KOPT-K1 (cell line): ENCODE results near the gene ZEB2.

Source experiments
- H3K27ac ChIP-seq: fragments of 200-600 bp; sonication (generic); 2 replicates; pipeline ENCODE4 v1.5.1; 2016; ENCODE audit warnings: antibody characterized with exemption, mild to moderate bottlenecking, low read depth, low read length; ENCODE audit not compliant: poor library complexity, severe bottlenecking
- H3K36me3 ChIP-seq: fragments of 200-600 bp; sonication (generic); 2 replicates; pipeline ENCODE4 v1.5.1; 2017; ENCODE audit warnings: antibody characterized with exemption, mild to moderate bottlenecking, low read length, moderate library complexity; ENCODE audit not compliant: insufficient read depth
- H3K9me3 ChIP-seq: fragments of 200-600 bp; sonication (generic); 2 replicates; pipeline ENCODE4 v1.5.1; 2017; ENCODE audit warnings: antibody characterized with exemption, low read length, mild to moderate bottlenecking; ENCODE audit not compliant: insufficient read depth, poor library complexity, severe bottlenecking

Gene ZEB2

DNA sequence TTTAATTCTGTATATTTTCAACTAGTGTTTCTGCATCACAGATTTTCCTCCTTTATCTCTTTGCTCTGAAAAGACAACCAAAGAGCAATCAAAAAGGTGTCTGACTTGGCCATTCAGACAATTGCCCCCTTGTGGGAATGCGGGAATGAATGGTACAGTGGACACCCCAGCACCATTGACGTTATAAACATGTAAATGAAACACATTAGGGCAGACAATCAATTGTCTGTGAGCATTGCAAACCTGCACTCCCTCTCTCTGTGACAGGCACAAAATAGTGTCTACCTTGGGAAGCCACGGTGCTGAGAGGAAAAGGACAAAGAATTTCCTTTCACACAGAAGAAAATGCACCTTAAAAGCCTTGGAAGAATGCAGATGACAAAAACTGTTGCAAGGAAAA lies 8.0 kb downstream of the ZEB2 start:
- Histone ChIP-seq H3K27ac (no peak overlapping the region), H3K9me3 (peaks cover 6% of the 10 kb centered on the region), H3K36me3 (no peaks in the 10 kb centered on the region)

DNA sequence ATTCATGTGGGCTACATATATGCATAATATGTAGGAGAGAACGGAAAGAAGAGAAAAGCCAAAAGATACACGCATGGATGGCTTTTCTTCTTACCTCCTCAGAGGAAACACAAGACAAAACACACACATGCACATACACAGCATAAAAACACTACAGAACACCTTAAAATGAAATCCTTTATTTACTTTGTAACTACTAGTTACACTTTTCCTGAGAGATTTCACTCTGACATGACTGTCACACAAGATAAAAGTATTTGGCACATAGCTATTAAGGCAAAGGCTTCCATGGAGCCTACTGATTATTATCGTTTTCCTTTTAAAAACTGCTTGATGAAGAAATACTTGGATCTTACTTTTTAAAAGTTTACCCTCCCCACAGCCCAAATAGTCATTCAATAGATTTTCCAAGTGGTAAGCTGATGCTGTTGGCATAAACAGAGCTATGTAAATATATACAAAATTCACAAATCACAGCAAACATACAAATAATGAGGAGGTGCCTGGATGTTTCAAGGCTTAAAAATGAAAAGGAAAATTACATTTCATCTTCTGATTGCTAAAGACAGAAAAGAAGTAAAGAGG lies 8.6 kb downstream of the ZEB2 start:
- Histone ChIP-seq H3K27ac (no peak overlapping the region), H3K9me3 (peaks cover 2% of the 10 kb centered on the region), H3K36me3 (no peaks in the 10 kb centered on the region)

- no peaks in the 10 kb centered on the region for H3K9me3 ChIP-seq
- H3K27ac ChIP-seq: no peak overlapping the region
- no peaks in the 10 kb centered on the region for H3K36me3 ChIP-seq
Measured at GRCh38 chr2:144510294-144510991, 9.5 kb downstream of the ZEB2 start.

- no peak overlapping the region for H3K27ac ChIP-seq
Measured at GRCh38 chr2:144509879-144510221, 10.1 kb downstream of the ZEB2 start.

DNA sequence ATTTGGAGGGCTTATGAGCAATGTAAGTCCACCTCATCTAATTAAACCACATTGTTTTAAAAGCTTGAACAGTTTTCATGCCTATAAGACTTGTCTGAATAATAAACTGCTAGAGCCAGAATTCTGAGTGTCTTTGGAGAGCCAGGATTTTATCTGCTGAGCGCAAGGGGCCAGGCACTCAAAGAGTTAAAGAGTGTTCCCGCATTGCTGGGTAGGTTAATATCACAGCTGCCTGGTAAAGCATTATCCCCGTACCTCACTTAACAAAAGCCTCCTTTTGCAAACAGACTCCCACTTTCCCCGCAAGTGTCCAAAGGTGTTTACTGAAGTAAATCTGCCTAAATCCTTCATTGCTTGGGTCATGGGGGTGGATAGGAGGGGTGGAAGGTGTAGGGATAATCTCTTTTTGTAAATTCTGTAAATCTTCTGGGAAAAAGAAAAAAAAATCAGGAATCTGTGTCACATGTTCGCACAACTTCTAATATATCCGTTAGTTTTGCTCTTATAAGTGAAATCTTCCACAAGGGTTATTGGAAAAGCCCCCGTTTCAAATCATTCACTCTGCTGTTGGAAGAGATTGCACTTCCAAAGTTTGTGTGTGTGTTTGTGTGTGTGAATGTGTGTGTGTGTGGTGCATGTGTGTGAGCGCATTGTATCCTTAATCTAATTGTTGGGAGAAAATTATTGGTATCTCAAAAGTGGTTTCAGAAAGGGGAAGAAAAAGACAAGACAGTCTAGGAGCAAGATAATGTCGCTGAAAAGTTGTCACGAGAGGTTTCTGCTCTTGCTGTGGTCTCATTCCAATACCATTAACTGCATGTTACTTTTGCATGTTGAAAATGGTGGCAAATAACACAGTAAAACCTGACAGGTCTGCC lies 10.7 kb downstream of the ZEB2 start:
- Histone ChIP-seq H3K9me3 (no peaks in the 10 kb centered on the region), H3K36me3 (no peaks in the 10 kb centered on the region), H3K27ac (no peak overlapping the region)

More at GRCh38 chr2:144509879-144510221, 10.1 kb downstream of the ZEB2 start:
- Histone ChIP-seq H3K36me3 (no peaks in the 10 kb centered on the region), H3K9me3 (no peaks in the 10 kb centered on the region)

- no peaks in the 10 kb centered on the region for H3K9me3 ChIP-seq
- H3K36me3 ChIP-seq: no peaks in the 10 kb centered on the region
- no peak overlapping the region for H3K27ac ChIP-seq
Measured at GRCh38 chr2:144508172-144508851, 11.6 kb downstream of the ZEB2 start.

- Histone ChIP-seq H3K36me3 (no peaks in the 10 kb centered on the region), H3K27ac (no peak overlapping the region), H3K9me3 (no peaks in the 10 kb centered on the region)
Measured at GRCh38 chr2:144507441-144508171, 12.3 kb downstream of the ZEB2 start.

- no peaks in the 10 kb centered on the region for H3K9me3 ChIP-seq
- no peaks in the 10 kb centered on the region for H3K36me3 ChIP-seq
- H3K27ac ChIP-seq: no peak overlapping the region
Measured at GRCh38 chr2:144505245-144505831, 14.6 kb downstream of the ZEB2 start.

DNA sequence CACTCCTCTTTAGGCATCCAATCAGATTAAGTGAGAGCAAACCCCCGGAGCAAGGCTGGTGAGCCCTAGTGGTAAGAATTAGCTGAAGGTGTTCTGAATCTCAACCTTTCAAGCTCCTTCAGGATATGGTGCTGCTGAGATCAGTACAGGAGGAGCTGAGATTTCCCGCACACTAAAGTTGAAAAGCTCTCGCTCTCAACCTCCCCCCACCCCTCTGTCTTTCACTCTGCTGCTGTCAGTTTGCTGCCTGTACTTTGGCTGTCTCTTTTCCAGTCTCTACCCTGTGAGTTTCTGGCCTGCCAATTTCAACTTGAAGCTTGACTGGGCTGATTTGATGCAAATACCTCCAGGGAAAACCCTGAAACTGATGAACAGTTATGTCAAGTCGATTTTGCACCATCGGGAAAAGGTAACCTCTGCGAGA lies 15.7 kb downstream of the ZEB2 start:
- Histone ChIP-seq H3K36me3 (no peaks in the 10 kb centered on the region), H3K27ac (no peak overlapping the region)

GRCh38 chr2:144503242-144503641 lies 16.7 kb downstream of the ZEB2 start:
- Histone ChIP-seq H3K36me3 (no peaks in the 10 kb centered on the region), H3K9me3 (no peaks in the 10 kb centered on the region), H3K27ac (no peak overlapping the region)

More for the DNA sequence above, 15.7 kb downstream of the ZEB2 start:
- no peaks in the 10 kb centered on the region for H3K9me3 ChIP-seq

- no peaks in the 10 kb centered on the region for H3K36me3 ChIP-seq
- H3K27ac ChIP-seq: no peak overlapping the region
- H3K9me3 ChIP-seq: no peaks in the 10 kb centered on the region
Measured at GRCh38 chr2:144502369-144502768, 17.6 kb downstream of the ZEB2 start.

GRCh38 chr2:144501627-144502026 lies 18.3 kb downstream of the ZEB2 start:
- H3K27ac ChIP-seq: no peak overlapping the region
- H3K9me3 ChIP-seq: no peaks in the 10 kb centered on the region

GRCh38 chr2:144501118-144501517 lies 18.8 kb downstream of the ZEB2 start:
- H3K27ac ChIP-seq: no peak overlapping the region

More at GRCh38 chr2:144501627-144502026, 18.3 kb downstream of the ZEB2 start:
- H3K36me3 ChIP-seq: no peaks in the 10 kb centered on the region

DNA sequence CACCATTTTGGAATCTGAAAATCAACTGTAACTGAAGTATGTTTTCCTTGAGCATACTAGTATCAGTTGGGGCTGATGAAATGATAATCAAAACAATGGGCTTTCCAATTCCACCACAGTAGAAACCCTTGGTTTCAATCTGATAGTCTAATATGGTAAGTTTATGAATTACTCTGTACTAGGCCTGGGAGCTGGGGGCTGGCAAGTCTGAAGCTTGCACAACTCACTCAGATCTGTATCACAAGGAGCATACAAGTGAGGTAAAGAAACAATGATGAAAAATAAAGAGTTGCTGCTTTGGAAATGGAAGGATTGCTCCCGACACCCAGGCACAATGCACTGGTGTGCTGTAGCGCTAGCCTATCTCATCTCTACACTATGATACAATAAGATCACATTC lies 19.4 kb downstream of the ZEB2 start:
- H3K36me3 ChIP-seq: no peaks in the 10 kb centered on the region
- H3K9me3 ChIP-seq: no peaks in the 10 kb centered on the region
- no peak overlapping the region for H3K27ac ChIP-seq

More at GRCh38 chr2:144501118-144501517, 18.8 kb downstream of the ZEB2 start:
- Histone ChIP-seq H3K9me3 (no peaks in the 10 kb centered on the region), H3K36me3 (no peaks in the 10 kb centered on the region)
